ENCODE results near the gene FTSJ1.
A peak's percentile ranks its signal among the peaks of the same experiment; 100 is the strongest.
"Not testable (repeated sequence)": the region's sequence is repeated elsewhere in the genome, so short reads cannot be mapped to it uniquely, and the experiment has no call there.

The FTSJ1 gene, protein sequence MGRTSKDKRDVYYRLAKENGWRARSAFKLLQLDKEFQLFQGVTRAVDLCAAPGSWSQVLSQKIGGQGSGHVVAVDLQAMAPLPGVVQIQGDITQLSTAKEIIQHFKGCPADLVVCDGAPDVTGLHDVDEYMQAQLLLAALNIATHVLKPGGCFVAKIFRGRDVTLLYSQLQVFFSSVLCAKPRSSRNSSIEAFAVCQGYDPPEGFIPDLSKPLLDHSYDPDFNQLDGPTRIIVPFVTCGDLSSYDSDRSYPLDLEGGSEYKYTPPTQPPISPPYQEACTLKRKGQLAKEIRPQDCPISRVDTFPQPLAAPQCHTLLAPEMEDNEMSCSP

GRCh38 chrX:48475774-48476577, at the start of gene FTSJ1:
FTSJ1 (plus strand) TSS chrX:48476199; CDS start chrX:48478048, 1,849 bp downstream.
- DNase-seq, result peak; percentile 78

- DNase-seq, result not testable (repeated sequence)
Observed at GRCh38 chrX:48427027-48427716, 48.8 kb upstream of the FTSJ1 start.

DNA sequence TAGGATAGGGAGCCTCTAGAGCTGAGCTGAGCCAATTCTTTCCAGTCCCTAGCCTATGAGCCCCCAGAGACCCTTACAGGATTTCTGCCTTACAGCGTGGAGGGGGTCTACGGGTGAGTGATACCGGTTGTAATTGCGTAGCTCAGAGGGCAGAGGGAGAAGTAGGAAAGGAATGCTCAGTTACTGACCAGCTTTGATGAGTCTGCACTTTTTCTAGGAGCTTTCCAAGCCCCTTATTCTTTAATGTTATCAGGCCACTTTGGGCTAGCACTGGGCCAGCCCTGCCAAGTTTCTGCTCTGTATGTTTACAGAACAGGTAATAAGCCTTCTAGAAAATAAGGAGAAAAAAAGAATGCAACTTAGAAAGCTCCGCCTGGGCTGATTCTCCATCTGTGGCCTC, 46.4 kb upstream of the FTSJ1 start:
- DNase-seq, result not testable (repeated sequence)

- not testable (repeated sequence) for DNase-seq
Observed at GRCh38 chrX:48430166-48430565, 45.8 kb upstream of the FTSJ1 start.

GRCh38 chrX:48433713-48434112, 42.3 kb upstream of the FTSJ1 start:
- DNase-seq, result not testable (repeated sequence)

- DNase-seq, result not testable (repeated sequence)
Observed at GRCh38 chrX:48447201-48447600, 28.8 kb upstream of the FTSJ1 start.

- no peak for DNase-seq
Observed at GRCh38 chrX:48450076-48450475, 25.9 kb upstream of the FTSJ1 start.

DNA sequence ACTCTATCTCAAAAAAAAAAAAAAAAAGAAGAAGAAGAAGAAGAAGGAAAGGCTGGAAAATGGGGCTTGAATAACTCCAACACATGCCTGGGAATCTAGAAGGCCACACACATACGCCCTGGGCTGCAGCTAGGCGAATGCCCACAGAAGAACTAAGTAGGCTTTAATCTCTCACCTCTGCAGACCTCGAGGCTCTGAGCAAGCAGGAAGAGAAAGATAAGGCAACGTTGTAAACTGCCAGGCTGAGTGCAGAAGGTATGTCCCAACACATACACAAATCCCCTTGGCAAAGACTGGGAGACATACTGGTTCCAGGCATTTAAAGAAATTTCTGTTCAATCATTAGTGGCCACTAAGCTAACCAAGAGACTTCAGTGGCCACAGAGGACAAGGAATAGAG, 24.3 kb upstream of the FTSJ1 start:
- DNase-seq, result no peak

GRCh38 chrX:48456628-48457331, 19.2 kb upstream of the FTSJ1 start:
- no peak for DNase-seq

- no peak for DNase-seq
Observed at GRCh38 chrX:48458711-48459110, 17.3 kb upstream of the FTSJ1 start.

- DNase-seq, result no peak
Observed at GRCh38 chrX:48459483-48459882, 16.5 kb upstream of the FTSJ1 start.

DNA sequence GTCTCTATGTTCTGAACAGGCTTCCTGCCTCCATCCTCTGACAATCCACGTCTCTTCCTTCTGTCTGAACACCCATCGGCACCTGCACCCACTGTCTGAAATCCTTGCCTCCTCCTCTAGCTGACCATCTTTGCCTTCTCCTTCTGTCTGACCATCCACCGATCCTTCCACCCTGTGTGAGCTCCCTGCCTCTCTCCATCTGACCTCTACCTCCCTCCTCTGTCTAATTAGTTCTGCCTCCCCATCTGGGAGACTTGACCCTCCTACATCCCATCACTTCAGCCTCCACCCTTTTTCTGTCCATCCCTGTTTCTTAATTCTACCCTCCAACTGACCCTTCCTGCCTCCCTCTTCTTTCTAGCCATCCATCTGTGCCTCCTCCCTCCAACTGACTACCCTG, 16.0 kb upstream of the FTSJ1 start:
- DNase-seq, result no peak

- no peak for DNase-seq
Observed at GRCh38 chrX:48460606-48461005, 15.4 kb upstream of the FTSJ1 start.

- DNase-seq, result no peak
Observed at GRCh38 chrX:48461830-48462229, 14.2 kb upstream of the FTSJ1 start.

DNA sequence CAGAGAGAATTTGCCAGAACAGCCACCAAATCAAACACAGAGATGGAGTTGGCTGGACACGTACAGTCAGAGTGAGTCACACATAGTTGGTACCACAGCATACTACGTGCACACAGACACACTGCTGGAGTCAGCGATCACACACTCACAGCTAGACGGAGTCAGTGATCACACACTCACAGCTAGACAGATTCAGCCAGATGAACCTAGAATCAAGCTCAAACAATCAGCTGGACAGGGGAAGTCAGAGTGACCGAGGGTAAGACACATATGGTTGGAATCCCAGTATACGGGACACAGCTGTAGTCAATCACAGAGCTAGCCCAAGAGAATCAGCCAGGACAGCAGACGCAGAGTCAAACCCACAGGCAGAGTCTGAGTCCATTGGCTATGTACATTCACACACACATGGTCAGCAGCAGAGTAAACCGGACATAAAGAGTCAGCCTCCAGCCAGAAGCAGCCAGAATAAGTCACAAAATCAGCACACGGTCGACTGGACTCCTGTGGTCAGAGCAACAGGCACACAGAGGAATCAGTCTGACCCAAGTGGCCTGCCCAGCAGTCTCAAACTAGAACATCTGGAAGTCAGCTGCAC, 10.6 kb upstream of the FTSJ1 start:
- no peak for DNase-seq

DNA sequence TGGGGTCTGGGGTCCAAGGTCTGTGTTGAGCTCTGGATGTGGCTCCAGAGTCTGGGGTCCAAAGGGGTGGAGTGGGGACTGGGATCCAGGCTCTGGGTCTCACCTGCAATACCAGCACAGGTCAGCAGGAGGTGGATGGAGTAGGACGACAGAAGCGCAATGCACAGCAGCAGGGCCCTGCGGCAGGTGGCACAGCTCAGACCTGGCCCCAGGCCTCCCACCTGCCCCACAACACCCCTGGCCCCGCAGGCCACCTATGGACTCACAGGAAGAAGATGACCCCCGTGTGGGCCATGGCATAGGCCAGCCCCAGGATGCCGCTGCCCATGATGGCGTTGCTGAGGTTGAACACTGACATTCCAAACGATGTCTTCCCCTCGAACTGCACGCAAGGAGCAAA, 9.3 kb upstream of the FTSJ1 start:
- DNase-seq, result no peak

- DNase-seq, result no peak
Observed at GRCh38 chrX:48467281-48467761, 8.7 kb upstream of the FTSJ1 start.

GRCh38 chrX:48468247-48468671, 7.7 kb upstream of the FTSJ1 start:
- DNase-seq, result peak; percentile 31

GRCh38 chrX:48468693-48469691, 7.0 kb upstream of the FTSJ1 start:
- DNase-seq, result peak; percentile 30

GRCh38 chrX:48470110-48470832, 5.7 kb upstream of the FTSJ1 start, which contains the start of gene SLC38A5:
SLC38A5 (minus strand) TSS chrX:48470260; CDS start chrX:48467924, 2,336 bp downstream.
- DNase-seq, result no peak

Measured in NK-92 treated with Interleukin-12 subunit alpha and Interleukin-12 subunit beta, amount 100 ng/mL, for 24 hours (cell line).